CD4-positive, alpha-beta T cell treated with Interleukin-17A for 1 hour (primary cell): Measurements from ENCODE around the gene GGCX.
"Not testable (repeated sequence)": the region's sequence is repeated elsewhere in the genome, so short reads cannot be mapped to it uniquely, and the experiment has no call there.

Source experiments
- DNase-seq: peaks from one replicate; pipeline ENCODE4 v3.0.0-alpha.2; 2020

GGCX gene

GRCh38 chr2:85561280-85562212, at the start of gene GGCX:
Gene GGCX (minus strand): TSS chr2:85561493. CDS start chr2:85561428, 65 bp downstream.
- peak; percentile 96 for DNase-seq

DNA sequence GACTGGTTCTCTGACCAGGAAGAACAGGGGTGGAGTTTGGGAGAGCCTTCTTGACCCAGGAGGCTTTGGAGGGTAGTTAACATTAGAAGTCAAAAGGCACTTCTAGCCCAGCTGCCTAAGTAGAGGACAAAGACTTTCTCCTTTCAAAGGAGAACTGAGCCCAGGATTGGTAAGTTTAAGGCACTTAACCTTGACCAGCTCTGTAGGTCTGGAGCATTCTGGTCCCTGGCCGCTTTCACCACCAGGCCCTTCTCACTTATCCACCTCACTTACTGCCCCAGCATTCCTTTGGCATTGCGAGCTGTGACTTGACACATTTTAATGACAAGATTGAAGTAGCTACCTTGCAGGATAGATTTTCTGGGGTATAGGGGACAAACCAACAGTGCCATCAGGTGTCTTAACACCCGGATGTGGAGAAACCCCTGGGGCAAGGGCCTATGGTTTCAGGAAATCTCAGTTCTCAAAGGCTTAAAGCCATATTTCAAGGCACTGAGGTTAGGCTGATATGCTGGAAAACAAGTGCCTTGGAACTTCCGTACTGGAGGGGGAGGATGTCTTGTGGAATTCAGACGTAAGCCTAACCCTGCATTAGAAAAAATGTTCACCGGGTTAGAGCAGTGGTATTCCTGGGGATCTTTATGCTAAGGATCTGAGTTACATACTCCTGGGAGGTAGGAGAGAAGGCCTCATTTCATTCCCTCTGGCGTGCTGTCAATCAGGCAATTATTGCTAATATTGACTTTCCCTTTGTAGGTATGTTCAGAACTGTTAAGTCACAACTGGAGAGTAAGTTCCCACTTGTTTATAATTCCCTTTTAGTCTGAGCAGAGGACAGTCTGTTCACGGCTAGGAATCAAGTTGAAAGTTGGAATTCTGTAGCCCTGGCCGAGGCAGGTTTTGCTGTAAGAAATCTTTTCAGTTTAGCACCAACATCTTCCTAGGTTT, 46.2 kb upstream of the GGCX start:
- no peak for DNase-seq

DNA sequence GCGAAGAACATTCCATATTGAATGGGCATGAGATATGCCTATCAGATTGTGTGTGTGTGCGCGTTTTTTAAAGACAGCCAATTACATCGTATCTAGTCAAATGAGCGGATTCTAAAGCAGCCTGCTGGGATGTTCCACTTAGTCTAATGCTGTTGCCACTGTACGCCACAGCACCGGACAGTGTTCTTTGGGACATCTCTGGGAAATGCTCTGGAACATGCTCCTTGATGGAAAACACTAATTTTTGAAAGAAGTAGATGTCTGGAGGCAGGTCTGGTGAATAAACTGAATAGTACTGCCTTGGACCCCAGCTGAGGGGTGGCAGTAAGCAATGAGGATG, 44.8 kb upstream of the GGCX start:
- no peak for DNase-seq

DNA sequence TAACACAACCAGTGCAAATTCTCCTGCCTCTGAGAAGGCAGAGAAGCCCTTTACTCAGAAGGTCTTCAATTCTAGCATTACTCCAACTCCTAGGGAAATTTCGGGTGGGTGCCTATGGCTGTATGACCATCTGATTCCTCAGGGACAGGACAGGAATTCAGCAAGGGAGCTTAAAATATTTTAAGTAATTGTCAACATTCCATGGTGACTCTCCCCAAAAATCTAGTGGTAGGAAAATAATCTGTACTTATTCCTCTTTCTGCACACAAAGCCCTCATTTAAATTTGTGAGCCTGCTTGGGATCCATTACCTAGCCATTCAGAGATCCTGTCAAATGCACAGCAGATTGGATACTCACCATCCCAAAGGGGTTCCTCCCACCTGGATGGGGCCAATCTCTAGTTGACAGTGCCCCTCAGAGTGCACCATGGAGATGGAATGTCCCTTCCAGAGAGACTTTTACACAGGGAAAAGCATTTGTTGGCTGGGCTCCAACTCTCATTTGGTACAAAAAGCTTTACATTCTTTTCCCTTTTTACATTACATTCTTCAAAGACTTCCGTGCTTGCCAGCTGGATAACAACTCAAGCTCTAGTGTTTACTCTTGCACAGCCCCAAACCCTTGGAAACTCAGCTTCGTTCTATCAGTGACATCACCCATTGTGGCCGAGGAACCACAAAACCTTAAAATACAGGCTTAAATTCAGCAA, 44.3 kb upstream of the GGCX start:
- no peak for DNase-seq

- DNase-seq, result no peak
Observed at GRCh38 chr2:85604568-85605339, 43.5 kb upstream of the GGCX start.

- DNase-seq, result not testable (repeated sequence)
Observed at GRCh38 chr2:85604133-85604444, 42.8 kb upstream of the GGCX start.

DNA sequence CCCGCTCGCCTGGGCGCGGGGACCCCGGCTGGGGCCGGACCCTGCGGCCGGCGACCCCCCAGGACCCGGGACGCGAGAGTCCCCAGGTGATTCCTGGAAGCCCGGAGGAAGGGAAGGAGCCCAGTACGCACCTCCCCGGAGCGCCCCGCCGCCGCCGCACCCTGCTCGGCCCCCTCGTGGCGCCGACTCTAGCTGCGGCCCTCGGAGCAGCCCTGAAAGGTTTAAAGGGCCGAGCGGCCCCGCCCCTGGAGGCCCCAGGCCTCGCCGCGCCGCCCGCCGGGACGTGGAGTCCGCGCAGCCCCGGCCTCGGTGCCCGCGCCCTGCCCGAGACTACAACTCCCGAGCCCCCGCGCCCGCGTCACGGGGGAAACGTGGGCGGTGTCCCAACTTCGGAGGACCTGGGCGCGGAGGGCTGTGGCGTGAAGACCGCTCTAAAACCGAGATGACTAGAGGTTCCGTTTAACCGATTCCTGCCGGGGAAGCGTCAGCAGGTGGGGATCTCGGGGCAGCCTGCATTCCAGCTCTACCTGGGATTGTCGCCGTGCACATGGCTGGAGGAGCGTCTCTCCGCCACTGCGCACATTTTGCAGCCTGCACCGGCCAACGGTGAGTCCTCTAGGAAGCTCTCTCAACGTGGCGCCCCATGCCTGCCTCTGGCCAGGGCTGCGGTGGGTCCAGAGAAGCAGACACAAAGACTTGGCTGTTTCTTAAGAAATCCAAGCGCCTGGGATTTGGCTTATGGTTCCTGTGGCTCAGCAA, 41.4 kb upstream of the GGCX start, which contains the start of gene TMEM150A:
TSS of gene TMEM150A (minus strand) at position 223 of the 759 bp plus-strand sequence. CDS start 750 bp downstream, outside the sequence.
- DNase-seq, result peak; percentile 89

DNA sequence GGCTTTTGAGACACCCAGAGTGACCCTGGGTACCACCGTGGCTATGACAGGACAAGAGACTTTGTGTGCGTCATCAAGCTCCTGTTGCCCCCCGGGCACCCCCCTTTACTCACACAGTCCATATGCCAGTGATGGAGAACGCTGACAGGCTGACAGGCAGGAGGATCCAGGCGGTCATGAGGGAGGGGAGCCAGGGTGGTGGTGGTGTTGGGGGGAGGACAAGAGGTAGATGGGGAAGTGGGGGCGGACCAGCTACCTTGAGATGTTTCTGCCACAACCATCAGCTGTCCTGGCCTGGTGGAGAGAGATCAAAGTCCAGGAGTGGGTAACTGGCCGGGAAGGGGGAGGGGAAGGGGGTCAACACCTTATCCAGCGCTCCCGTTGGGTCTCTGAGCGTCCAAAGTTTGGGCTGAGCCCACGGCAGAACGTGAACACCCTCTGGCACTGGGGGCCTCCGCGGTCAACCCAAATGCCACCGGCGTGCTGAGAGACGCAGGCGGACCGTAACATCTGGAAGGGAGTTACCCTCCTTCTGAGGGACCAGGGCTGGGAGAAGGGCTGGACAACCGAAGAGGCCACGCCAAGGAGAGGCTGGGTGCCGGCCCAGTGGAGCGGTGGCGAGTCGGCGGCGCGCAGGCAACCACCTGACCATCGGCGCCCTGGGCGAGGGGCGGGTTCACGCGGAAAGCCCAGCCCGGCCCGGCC, 40.6 kb upstream of the GGCX start:
- DNase-seq, result no peak

DNA sequence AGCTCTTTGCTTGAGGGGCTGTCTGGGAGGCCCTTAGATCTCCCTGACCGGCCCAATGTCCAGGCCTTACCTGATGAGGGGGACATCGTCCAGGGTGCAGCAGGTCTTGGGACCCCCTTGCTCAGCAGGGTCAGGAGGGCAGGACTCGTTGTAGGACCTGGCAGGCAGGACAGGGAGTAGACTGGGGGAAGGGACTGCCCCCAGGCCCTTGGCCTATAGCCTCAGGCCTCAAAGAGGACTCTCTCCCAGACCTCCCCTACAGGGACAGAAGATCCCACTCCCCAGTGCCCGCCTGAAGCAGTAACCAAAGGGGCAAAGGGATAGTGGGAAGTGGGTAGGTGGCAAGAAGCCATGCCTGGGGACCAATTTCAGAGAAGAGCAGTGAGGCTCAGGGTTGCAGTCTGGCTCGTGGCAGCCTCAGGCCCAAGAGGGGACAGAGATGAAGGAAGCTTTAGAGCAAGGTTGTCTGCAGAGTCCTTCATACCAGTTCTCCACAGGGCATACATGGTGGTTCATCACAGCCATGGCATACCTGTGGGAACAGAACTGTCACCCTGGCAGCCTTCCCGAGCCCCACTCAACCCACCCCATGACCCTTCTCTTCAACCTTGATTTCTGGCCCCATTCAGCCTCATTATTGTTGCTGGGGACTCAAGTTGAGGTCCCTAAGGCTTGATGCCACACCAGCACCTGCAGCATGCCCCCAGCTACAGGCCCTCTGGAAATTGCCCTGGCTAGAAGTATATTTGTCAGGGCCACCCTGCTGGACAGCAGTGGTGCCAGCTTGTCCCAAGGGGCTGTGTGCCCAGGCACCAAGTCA, 39.9 kb upstream of the GGCX start:
- DNase-seq, result no peak

- no peak for DNase-seq
Observed at GRCh38 chr2:85600235-85600575, 38.9 kb upstream of the GGCX start.

- DNase-seq, result no peak
Observed at GRCh38 chr2:85599468-85600234, 38.4 kb upstream of the GGCX start.

DNA sequence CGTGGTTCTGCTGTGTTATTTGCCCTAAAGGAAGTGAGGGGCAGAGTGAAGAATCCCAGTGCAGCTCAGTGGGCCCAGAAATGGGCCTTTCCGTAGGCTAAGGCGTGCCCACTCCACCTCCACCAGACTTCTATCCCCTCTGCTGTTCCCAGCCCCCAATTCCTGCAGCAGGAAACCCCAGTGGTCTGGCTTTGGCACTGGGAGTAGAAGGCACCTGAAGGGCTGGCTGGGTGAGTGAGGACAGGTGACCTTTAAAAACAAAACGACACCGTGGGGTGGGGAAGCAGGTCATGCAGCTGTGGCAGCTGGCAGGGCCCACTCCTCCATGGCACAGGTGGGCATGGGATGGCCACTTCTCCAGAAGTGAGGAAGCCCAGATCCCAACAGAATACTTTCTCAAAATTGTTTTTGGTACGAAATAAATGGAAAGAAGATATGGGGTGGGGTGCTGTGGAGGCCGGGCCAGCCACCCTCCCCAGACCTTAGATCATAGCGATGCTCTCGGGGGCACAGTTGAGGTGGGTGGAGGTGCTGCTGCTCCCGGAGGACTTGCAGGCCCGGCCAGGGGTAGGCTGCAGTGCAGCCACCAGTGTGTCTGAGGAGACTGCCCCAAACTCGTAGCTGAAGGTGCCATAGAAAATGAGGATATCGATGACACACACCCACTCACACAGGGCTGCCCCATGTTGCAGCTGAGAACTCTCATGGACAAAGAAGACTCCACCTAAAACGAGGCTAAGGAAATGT, 37.5 kb upstream of the GGCX start:
- DNase-seq, result no peak

GRCh38 chr2:85597241-85597640, 35.9 kb upstream of the GGCX start:
- no peak for DNase-seq

- DNase-seq, result no peak
Observed at GRCh38 chr2:85596486-85597143, 35.3 kb upstream of the GGCX start.

- DNase-seq, result no peak
Observed at GRCh38 chr2:85596026-85596333, 34.7 kb upstream of the GGCX start.

DNA sequence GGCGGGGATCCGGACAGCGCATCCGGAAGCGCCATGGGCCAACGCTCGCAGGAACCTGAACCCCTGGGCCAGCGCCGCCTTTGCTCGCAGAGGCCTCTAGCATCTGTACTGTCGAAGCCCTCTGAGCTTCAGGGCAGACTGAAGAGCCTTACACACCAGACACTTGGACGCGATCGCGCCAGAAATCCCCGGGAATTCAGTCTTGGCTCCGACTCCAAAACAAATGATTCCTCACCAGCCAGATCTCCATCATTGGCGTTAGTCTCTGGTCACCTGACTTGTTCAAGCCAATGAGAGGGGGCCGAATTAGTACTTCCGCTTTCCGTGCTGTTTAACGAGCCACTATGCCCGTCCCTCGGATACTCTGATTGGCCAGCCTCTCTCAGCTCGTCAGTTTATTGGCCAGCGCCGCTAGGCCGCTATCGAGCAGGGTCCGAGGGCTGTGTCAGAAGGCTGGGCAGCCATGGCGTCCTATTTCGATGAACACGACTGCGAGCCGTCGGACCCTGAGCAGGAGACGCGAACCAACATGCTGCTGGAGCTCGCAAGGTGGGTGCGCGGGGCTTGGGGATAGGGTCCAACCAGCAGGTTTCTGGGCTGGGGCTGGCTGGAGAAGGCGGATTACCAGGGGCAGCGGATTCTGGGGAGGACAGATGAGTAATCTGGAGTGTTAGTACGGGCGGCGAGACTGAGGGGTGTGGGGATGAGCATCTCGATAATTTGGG, 34.2 kb upstream of the GGCX start, which contains the start of gene RNF181:
TSS of gene RNF181 (plus strand) at position 445 of the 725 bp plus-strand sequence. CDS start at position 464, 19 bp downstream.
- peak; percentile 96 for DNase-seq

- no peak for DNase-seq
Observed at GRCh38 chr2:85594715-85595300, 33.5 kb upstream of the GGCX start.
